GM13976 (cell line): Measurements from ENCODE around the gene TTYH2.
"Not testable (repeated sequence)": the region's sequence is repeated elsewhere in the genome, so short reads cannot be mapped to it uniquely, and the experiment has no call there.

ENCODE experiments used
- DNase-seq: peaks from one replicate; pipeline ENCODE4 v3.0.0; 2012; ENCODE audit warnings: low spot score
- in situ Hi-C: fragments of 300-500 bp; cut with MboI; formaldehyde crosslinking; loops from one replicate; pipeline ENCODE4 v1.12.0; 2022; ENCODE audit warnings: low sequenced_read_pairs, mixed read lengths, inconsistent platforms; ENCODE audit not compliant: unreplicated experiment
- TF ChIP-seq, protein P1 (sequence below): IDR thresholded peaks from 2 replicates; pipeline ENCODE4 v1.5.1; 2012; ENCODE audit warnings: borderline replicate concordance, mild to moderate bottlenecking; ENCODE audit not compliant: insufficient read depth; ENCODE audit errors: extremely low read depth, missing control alignments, control extremely low read depth

TTYH2 gene

DNA sequence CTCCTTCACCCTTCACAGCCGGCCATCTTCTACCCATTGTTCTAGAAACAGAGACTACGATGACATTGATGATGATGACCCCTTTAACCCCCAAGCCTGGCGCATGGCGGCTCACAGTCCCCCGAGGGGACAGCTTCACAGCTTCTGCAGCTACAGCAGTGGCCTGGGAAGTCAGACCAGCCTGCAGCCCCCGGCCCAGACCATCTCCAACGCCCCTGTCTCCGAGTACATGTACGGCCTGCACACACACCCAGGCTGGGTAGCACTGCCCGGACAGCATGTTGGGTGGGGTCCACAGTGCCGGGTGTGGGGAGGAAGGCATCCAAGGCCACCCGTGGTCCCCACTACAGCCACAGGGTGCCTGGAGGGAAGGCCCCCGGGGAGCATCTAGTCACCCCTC lies 39.7 kb downstream of the TTYH2 start:
- DNase-seq, result no peak
- in situ Hi-C loops, result no loop called here
- TF ChIP-seq, protein P1, sequence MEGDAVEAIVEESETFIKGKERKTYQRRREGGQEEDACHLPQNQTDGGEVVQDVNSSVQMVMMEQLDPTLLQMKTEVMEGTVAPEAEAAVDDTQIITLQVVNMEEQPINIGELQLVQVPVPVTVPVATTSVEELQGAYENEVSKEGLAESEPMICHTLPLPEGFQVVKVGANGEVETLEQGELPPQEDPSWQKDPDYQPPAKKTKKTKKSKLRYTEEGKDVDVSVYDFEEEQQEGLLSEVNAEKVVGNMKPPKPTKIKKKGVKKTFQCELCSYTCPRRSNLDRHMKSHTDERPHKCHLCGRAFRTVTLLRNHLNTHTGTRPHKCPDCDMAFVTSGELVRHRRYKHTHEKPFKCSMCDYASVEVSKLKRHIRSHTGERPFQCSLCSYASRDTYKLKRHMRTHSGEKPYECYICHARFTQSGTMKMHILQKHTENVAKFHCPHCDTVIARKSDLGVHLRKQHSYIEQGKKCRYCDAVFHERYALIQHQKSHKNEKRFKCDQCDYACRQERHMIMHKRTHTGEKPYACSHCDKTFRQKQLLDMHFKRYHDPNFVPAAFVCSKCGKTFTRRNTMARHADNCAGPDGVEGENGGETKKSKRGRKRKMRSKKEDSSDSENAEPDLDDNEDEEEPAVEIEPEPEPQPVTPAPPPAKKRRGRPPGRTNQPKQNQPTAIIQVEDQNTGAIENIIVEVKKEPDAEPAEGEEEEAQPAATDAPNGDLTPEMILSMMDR, result no peak

DNA sequence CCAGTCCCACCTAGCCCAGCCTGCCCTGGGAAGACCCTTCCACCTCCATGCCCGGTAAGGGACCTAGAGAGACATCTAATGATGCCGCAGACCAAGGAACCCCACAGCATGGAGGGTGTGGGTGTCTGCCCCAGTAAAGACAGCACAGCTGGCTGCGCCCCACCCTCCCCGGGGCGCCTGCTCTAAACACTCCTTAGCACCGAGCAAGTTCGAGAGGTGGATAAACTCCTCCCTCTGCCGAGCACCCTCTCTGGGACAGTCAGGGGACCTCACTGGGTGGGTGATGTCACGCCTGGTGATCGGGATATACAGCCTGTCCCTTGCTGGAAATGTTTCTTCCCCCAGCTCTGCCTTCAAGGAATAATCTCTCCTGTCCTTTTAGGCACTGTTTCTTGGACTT lies 43.9 kb downstream of the TTYH2 start:
- DNase-seq, result no peak
- TF ChIP-seq, protein P1, result no peak
- in situ Hi-C loops, result no loop called here

DNA sequence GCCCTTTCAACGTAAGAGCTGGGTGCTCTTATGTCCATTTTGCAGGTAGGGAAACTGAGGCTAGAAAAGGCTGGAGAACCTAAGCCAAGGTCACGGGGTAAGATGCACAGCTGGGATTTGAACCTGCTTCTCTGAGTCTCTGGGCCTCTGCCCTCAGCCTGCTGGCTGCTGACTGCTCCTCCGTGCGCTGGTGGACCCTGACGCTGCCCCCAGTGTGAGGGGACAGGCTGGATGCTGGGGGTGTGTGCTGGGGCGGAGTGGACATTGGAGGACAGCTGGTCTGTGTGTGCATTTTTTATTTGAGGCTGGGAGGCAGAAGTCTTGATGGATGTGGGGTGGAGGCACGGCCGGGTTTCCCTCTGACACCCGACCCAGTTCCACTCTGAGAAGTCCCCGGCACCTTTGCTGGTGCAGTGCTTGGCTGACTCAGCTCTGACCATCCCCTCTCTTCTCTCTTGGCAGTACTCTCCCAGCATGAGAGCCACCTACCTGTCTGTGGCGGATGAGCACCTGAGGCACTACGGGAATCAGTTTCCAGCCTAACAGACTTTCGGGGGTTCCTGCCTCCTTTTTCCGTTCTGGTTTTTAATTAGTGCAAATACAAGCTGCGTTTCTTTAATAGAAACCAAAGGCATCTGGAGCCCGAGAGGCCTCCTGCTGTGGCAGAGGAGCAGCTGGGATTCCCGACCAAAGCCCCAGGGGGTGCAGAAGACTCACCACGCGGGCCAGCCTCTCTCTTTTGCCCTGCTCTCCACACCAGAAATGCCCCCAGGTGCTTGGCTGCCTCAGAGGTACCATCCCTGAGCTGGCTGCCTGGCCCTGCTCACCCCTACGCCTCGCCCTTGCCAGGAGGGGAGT lies 46.5 kb downstream of the TTYH2 start:
- in situ Hi-C loops, result no loop called here
- no peak for DNase-seq
- TF ChIP-seq, protein P1, result no peak

DNA sequence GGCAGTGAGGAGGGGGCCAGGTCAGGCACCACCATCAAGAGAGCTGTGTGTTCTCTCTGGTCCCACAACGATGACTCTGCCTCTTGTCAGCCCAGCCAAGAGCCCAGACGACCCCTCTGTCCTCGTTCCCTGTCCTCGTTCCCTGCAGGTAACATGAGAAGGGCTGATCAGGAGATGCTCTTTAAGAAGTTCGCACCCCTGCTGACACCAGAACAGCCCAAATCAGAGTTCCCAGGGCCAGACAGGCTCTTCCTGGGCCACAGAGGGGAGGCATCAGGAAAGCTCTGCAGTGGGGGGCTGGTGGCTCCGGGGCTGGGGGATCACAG lies 47.1 kb downstream of the TTYH2 start:
- in situ Hi-C loops, result no loop called here
- TF ChIP-seq, protein P1, result no peak
- DNase-seq, result no peak

DNA sequence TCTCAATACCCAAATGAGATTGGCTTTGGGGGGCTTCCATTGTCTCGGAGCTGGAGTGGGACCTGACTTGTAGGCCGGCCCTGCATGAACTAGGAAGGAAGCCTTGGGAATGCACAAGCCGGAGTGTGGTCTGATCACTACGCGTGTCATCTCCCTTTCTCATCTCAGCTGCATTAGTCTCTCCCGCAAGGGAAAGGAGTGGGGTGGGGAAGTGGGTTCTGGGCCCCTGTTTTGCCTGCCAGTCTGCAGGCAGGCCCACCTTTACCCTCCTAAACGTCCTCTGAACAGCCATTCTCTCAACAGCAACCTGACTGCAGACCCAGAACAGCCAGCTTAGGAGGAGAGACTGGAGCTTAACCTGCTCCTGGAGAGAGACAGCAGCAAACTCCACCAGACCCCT lies 49.2 kb downstream of the TTYH2 start:
- in situ Hi-C loops, result no loop called here
- no peak for DNase-seq
- TF ChIP-seq, protein P1, result no peak

DNA sequence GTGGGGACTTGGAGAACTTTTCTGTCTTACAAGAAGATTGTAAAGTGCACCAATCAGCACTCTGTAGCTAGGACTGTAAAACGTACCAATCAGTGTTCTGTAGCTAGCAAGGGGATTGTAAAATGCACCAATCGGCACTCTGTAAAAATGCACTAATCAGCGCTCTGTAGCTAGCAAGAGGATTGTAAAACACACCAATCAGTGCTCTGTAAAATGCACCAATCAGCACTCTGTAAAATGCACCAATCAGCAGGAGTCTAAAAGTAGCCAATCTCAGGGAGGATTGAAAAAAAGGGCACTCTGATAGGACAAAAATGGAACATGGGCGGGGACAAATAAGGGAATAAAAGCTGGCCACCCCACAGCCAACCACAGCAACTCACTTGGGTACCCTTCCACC lies 53.7 kb downstream of the TTYH2 start:
- in situ Hi-C loops, DNase-seq: not testable (repeated sequence)

DNA sequence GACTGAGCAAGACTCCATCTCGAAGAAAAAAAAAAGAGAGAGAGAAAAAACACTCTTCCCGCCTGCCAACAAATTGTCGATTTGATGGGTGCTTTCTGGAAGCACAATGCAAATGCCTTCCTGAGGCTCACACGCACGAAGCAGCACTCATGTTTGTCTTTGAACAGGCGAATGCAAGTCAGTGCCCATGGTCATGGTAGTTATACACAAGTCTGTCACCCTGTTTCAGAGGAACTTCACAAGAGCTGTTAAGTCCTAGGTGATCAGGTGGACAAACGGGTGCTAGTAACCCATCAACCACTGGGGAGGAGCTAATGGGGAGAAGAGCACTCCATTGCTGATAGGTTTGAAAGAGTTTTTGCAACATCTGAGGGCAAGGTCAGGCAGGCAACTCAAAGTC lies 54.2 kb downstream of the TTYH2 start:
- no peak for DNase-seq
- TF ChIP-seq, protein P1, result no peak
- in situ Hi-C loops, result no loop called here
